NT2/D1 (cell line): ENCODE results near the gene FGG.

Experiments used
- DNase-seq: peaks from one replicate; pipeline ENCODE4 v3.0.0-alpha.2; 2011; ENCODE audit warnings: low read depth, low spot score
- H3K27me3 ChIP-seq: 2 replicates; pipeline ENCODE4 v1.6.0; 2011; ENCODE audit warnings: mild to moderate bottlenecking; ENCODE audit not compliant: insufficient read length, insufficient read depth
- H3K36me3 ChIP-seq: 2 replicates; pipeline ENCODE4 v1.6.1; 2011; ENCODE audit warnings: mild to moderate bottlenecking, low read length, mixed read lengths; ENCODE audit not compliant: insufficient read depth, insufficient read length
- H3K4me1 ChIP-seq: 2 replicates; pipeline ENCODE4 v1.5.1; 2011; ENCODE audit not compliant: insufficient read depth, insufficient read length
- H3K4me3 ChIP-seq: 2 replicates; pipeline ENCODE4 v1.5.1; 2011; ENCODE audit warnings: low read depth; ENCODE audit not compliant: insufficient read length
- H3K9ac ChIP-seq: 2 replicates; pipeline ENCODE4 v1.6.0; 2011; ENCODE audit warnings: low read depth; ENCODE audit not compliant: insufficient read length
- H3K9me3 ChIP-seq: 2 replicates; pipeline ENCODE4 v1.5.1; 2011; ENCODE audit warnings: mild to moderate bottlenecking, low read length; ENCODE audit not compliant: insufficient read depth
- SUZ12 ChIP-seq: IDR thresholded peaks from 2 replicates; pipeline ENCODE4 v1.6.1; 2011; ENCODE audit not compliant: insufficient read length, insufficient read depth; ENCODE audit errors: extremely low read depth
- YY1 ChIP-seq: IDR thresholded peaks from 2 replicates; pipeline ENCODE4 v1.6.1; 2011; ENCODE audit not compliant: insufficient read length, insufficient read depth
- ZNF274 ChIP-seq: IDR thresholded peaks from 2 replicates; pipeline ENCODE4 v1.6.1; 2011; ENCODE audit warnings: mild to moderate bottlenecking, low read depth, low read length

FGG gene

GRCh38 chr4:154583677-154584076 is 28.8 kb downstream of the FGG start:
- Histone ChIP-seq H3K27me3 (no peaks in the 10 kb centered on the region), H3K4me1 (no peaks in the 10 kb centered on the region)
- TF ChIP-seq YY1 (no peak), ZNF274 (no peak), SUZ12 (no peak)

GRCh38 chr4:154583230-154583629 is 29.2 kb downstream of the FGG start:
- no peak overlapping the region for H3K9ac ChIP-seq
- no peaks in the 10 kb centered on the region for H3K9me3 ChIP-seq
- no peak overlapping the region for H3K4me3 ChIP-seq
- no peaks in the 10 kb centered on the region for H3K4me1 ChIP-seq
- H3K36me3 ChIP-seq = no peaks in the 10 kb centered on the region
- no peak for TF ChIP-seq ZNF274
- TF ChIP-seq SUZ12 = no peak
- no peak for TF ChIP-seq YY1
- no peak for DNase-seq
- no peaks in the 10 kb centered on the region for H3K27me3 ChIP-seq

More at GRCh38 chr4:154583677-154584076, 28.8 kb downstream of the FGG start:
- DNase-seq = no peak
- Histone ChIP-seq H3K9ac (no peak overlapping the region), H3K36me3 (no peaks in the 10 kb centered on the region), H3K9me3 (no peaks in the 10 kb centered on the region), H3K4me3 (no peak overlapping the region)

GRCh38 chr4:154582723-154583122 is 29.7 kb downstream of the FGG start:
- no peaks in the 10 kb centered on the region for H3K4me1 ChIP-seq
- H3K9me3 ChIP-seq = no peaks in the 10 kb centered on the region
- DNase-seq = no peak
- H3K27me3 ChIP-seq = no peaks in the 10 kb centered on the region
- H3K36me3 ChIP-seq = no peaks in the 10 kb centered on the region
- no peak overlapping the region for H3K9ac ChIP-seq
- no peak overlapping the region for H3K4me3 ChIP-seq
- no peak for TF ChIP-seq YY1
- no peak for TF ChIP-seq ZNF274

- no peak for DNase-seq
- no peaks in the 10 kb centered on the region for H3K9me3 ChIP-seq
- H3K9ac ChIP-seq = no peak overlapping the region
- TF ChIP-seq ZNF274 (no peak), YY1 (no peak), SUZ12 (no peak)
- H3K36me3 ChIP-seq = no peaks in the 10 kb centered on the region
- H3K4me3 ChIP-seq = no peak overlapping the region
- H3K27me3 ChIP-seq = no peaks in the 10 kb centered on the region
- no peaks in the 10 kb centered on the region for H3K4me1 ChIP-seq
Measured at GRCh38 chr4:154579927-154580326, 32.5 kb downstream of the FGG start.

- no peak for DNase-seq
Measured at GRCh38 chr4:154578919-154579318, 33.5 kb downstream of the FGG start.

GRCh38 chr4:154577324-154577723 is 35.1 kb downstream of the FGG start:
- Histone ChIP-seq H3K9ac (no peak overlapping the region), H3K4me3 (no peak overlapping the region), H3K36me3 (no peaks in the 10 kb centered on the region), H3K27me3 (no peaks in the 10 kb centered on the region), H3K9me3 (no peaks in the 10 kb centered on the region), H3K4me1 (no peaks in the 10 kb centered on the region)
- DNase-seq = no peak
- TF ChIP-seq SUZ12 (no peak), ZNF274 (no peak), YY1 (no peak)

More at GRCh38 chr4:154578919-154579318, 33.5 kb downstream of the FGG start:
- Histone ChIP-seq H3K36me3 (no peaks in the 10 kb centered on the region), H3K4me1 (no peaks in the 10 kb centered on the region), H3K9me3 (no peaks in the 10 kb centered on the region), H3K27me3 (no peaks in the 10 kb centered on the region), H3K9ac (no peak overlapping the region), H3K4me3 (no peak overlapping the region)
- TF ChIP-seq YY1 (no peak), SUZ12 (no peak), ZNF274 (no peak)

- TF ChIP-seq SUZ12 = no peak
- TF ChIP-seq ZNF274 = no peak
- no peak for TF ChIP-seq YY1
- H3K9me3 ChIP-seq = no peaks in the 10 kb centered on the region
- H3K4me1 ChIP-seq = no peaks in the 10 kb centered on the region
- no peaks in the 10 kb centered on the region for H3K27me3 ChIP-seq
- no peaks in the 10 kb centered on the region for H3K36me3 ChIP-seq
- H3K9ac ChIP-seq = no peak overlapping the region
- H3K4me3 ChIP-seq = no peak overlapping the region
- no peak for DNase-seq
Measured at GRCh38 chr4:154574311-154574710, 38.1 kb downstream of the FGG start.

GRCh38 chr4:154573190-154573870 is 39.1 kb downstream of the FGG start:
- H3K4me1 ChIP-seq = no peaks in the 10 kb centered on the region
- DNase-seq = no peak
- H3K9ac ChIP-seq = no peak overlapping the region
- H3K27me3 ChIP-seq = no peaks in the 10 kb centered on the region
- TF ChIP-seq SUZ12 (no peak), ZNF274 (no peak), YY1 (no peak)
- H3K36me3 ChIP-seq = no peaks in the 10 kb centered on the region
- no peaks in the 10 kb centered on the region for H3K9me3 ChIP-seq
- H3K4me3 ChIP-seq = no peak overlapping the region
